Activated T-helper 2 cell treated with anti-CD3 and anti-CD28 coated beads, Interferon-gamma antibody, Interleukin-2, Interleukin-4, amounts not matched to agents 10 μg/mL and 5 μg/mL and 100 μg/mL, durations not matched to agents 14 hours and 24 hours and 36 hours (primary cell): Measurements from ENCODE around the gene CUEDC1. TPM values are rescaled to one million over a fixed set of nuclear protein-coding genes. Genes with fewer than 3 reads are reported as not detected.
A peak's percentile ranks its signal among the peaks of the same experiment; 100 is the strongest.
"Not testable (repeated sequence)": the region's sequence is repeated elsewhere in the genome, so short reads cannot be mapped to it uniquely, and the experiment has no call there.

Source experiments
- DNase-seq: peaks from one replicate; pipeline ENCODE4 v3.0.0; 2021; ENCODE audit warnings: low spot score
- H3K27ac Mint-ChIP-seq: one replicate; pipeline ENCODE4 v1.8.0; 2021; ENCODE audit warnings: mixed read lengths
- H3K27me3 Mint-ChIP-seq: one replicate; pipeline ENCODE4 v1.8.0; 2021; ENCODE audit warnings: low read depth, mixed read lengths
- H3K36me3 Mint-ChIP-seq: one replicate; pipeline ENCODE4 v1.8.0; 2021; ENCODE audit warnings: low read depth, mixed read lengths
- H3K4me1 Mint-ChIP-seq: one replicate; pipeline ENCODE4 v1.8.0; 2021; ENCODE audit warnings: low read depth, mixed read lengths
- H3K4me3 Mint-ChIP-seq: one replicate; pipeline ENCODE4 v1.8.0; 2021; ENCODE audit warnings: low read depth, mild to moderate bottlenecking, moderate library complexity, mixed read lengths
- H3K9me3 Mint-ChIP-seq: one replicate; pipeline ENCODE4 v1.8.0; 2021; ENCODE audit warnings: mixed read lengths
- intact Hi-C: fragments of 100-400 bp; cut with micrococcal nuclease; formaldehyde crosslinking; loops from one replicate; pipeline ENCODE4 v1.15.1; 2023
- total RNA-seq: library from RNA; stranded (reverse); gene quantifications from 2 replicates; pipeline ENCODE4 v1.2.3, GENCODE V29; 2022

CUEDC1 gene
- total RNA-seq, 1 donor from 2014 or later: 0.34 TPM

DNA sequence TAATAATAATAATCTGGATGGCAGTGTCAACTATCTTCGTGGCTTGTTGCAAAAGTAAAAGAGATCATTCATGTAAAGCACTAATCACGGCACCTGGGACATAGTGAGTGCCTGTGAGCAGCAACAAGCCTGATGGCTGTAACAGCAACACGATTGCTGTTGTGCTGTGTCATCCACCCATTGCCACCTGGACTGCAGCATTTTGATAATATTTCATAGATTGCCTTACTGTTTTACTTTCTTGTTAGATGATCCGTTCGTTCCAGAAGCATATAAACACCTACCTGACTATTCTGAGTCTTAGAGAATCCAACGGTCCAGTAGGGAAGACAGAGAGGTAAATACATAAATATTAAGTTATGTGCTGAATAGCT is 102.3 kb downstream of the CUEDC1 start:
- Mint-ChIP-seq H3K36me3 (peaks cover 19% of the 10 kb centered on the region), H3K4me1 (peaks cover 21% of the 10 kb centered on the region), H3K4me3 (no peak overlapping the region), H3K27ac (no peak overlapping the region), H3K9me3 (no peaks in the 10 kb centered on the region), H3K27me3 (peaks cover 2% of the 10 kb centered on the region)
- DNase-seq: no peak
- intact Hi-C loops: no loop called here

DNA sequence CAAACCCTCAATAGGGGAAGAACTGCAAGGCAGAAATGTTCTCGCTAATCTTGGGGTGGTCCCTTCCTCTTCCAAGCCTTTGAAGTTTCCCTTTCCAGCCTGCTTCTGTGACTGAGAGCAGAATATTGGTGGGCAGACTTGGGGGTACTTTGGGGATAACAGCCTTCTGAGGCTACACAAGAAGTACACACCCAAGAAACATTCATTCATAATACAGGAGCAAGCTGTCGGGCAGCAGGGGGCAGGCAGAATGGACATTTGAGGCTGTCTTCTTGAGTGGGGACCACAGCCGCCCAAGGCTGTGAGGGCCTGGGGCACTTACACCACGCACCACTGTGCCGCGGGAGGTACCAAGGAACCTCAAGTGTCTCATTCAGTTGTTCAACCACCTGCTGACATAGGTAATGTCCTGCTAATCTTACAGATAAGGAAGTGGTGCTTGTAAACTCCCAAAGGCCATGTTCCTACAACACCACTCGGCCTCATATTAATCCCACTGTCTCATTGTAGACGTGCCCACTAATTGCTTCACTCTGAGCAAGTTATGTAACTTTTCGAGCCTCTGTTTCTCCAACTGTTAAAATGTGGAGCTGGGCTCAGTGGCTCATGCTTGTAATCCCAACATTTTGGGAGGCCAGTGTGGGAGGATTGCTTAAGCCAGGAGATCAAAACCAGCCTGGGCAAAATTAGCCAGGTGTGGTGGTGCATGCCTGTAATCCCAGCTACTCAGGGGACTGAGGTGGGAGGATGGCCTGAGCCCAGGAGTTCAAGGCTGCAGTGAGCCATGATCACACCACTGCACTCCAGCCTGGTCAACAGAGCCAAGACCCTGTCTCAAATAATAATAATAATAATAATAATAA is 102.9 kb downstream of the CUEDC1 start:
- DNase-seq: no peak

GRCh38 chr17:57849874-57850754 is 105.1 kb downstream of the CUEDC1 start, which contains the start of gene MRPS23:
TSS of gene MRPS23 (minus strand) at chr17:57850044. CDS start at chr17:57850010, 34 bp downstream.
- Mint-ChIP-seq H3K27ac (peak within 1 kb of the TSS; percentile 91), H3K27me3 (no peaks in the 10 kb centered on the region), H3K4me3 (peak within 1 kb of the TSS; percentile 85), H3K9me3 (no peaks in the 10 kb centered on the region), H3K36me3 (peaks cover 29% of the 10 kb centered on the region), H3K4me1 (peaks cover 22% of the 10 kb centered on the region)
- intact Hi-C loops: loop anchor here (1.0 kb wide), 1 partner anchor 137 kb away; no protein-coding TSS in a partner anchor
- peak; percentile 96 for DNase-seq

More for the DNA sequence above, 102.9 kb downstream of the CUEDC1 start:
- no peak overlapping the region for H3K27ac Mint-ChIP-seq
- no peaks in the 10 kb centered on the region for H3K9me3 Mint-ChIP-seq
- peak overlapping the region; percentile 78 for H3K4me3 Mint-ChIP-seq
- intact Hi-C loops: no loop called here
- H3K4me1 Mint-ChIP-seq: peaks cover 21% of the 10 kb centered on the region
- H3K36me3 Mint-ChIP-seq: peaks cover 19% of the 10 kb centered on the region
- H3K27me3 Mint-ChIP-seq: peaks cover 2% of the 10 kb centered on the region

GRCh38 chr17:57849163-57849873 is 105.9 kb downstream of the CUEDC1 start:
- intact Hi-C loops: no loop called here
- H3K27me3 Mint-ChIP-seq: no peaks in the 10 kb centered on the region
- H3K36me3 Mint-ChIP-seq: peaks cover 31% of the 10 kb centered on the region
- DNase-seq: peak; percentile 13
- H3K27ac Mint-ChIP-seq: peak overlapping the region; percentile 91
- H3K4me3 Mint-ChIP-seq: peak overlapping the region; percentile 85
- peaks cover 22% of the 10 kb centered on the region for H3K4me1 Mint-ChIP-seq
- H3K9me3 Mint-ChIP-seq: no peaks in the 10 kb centered on the region

GRCh38 chr17:57846056-57846945 is 108.9 kb downstream of the CUEDC1 start:
- DNase-seq, H3K27ac Mint-ChIP-seq, intact Hi-C loops, H3K9me3 Mint-ChIP-seq, H3K27me3 Mint-ChIP-seq, H3K4me3 Mint-ChIP-seq: not testable (repeated sequence)
- Mint-ChIP-seq H3K36me3 (peaks cover 42% of the 10 kb centered on the region), H3K4me1 (peaks cover 16% of the 10 kb centered on the region)

DNA sequence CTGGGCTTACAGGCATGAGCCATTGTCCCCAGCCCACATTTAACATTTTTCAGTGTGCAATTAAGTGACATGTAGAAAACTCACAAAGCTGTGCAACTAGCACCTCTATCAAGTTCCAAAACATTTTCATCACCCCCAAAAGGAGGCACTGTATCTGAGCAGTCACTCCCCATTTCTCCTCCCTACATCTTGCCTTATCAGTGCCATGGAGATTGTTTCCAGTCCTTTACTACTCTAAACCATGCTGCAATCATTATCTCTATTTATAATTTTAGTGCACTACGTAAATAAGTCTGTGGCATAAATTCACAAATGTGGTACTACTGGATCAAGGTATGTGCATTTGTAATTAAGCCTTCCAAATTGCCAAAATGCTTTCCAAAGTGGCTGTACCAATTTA is 112.9 kb downstream of the CUEDC1 start:
- no peaks in the 10 kb centered on the region for H3K9me3 Mint-ChIP-seq
- no peak overlapping the region for H3K27ac Mint-ChIP-seq
- intact Hi-C loops: no loop called here
- H3K4me1 Mint-ChIP-seq: peaks cover 2% of the 10 kb centered on the region
- no peaks in the 10 kb centered on the region for H3K27me3 Mint-ChIP-seq
- H3K4me3 Mint-ChIP-seq: no peak overlapping the region
- H3K36me3 Mint-ChIP-seq: peaks cover 45% of the 10 kb centered on the region
- no peak for DNase-seq

DNA sequence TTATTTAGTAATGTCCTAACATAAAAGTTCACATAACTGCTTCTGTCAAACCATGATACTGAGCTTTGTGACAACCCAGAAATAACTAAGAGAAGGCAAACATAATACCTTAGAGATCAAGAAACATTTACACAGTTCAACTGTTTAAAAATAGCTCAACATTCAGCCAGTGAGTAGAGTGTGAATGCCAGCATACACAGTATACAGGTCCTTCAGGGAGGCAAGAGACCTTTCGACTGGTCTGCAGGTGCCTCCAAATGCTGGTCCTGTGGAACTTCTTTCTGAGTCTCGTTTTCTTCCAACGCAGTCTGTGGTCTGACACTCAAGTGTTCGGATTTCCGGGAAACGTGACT is 115.7 kb downstream of the CUEDC1 start:
- H3K27ac Mint-ChIP-seq: no peak overlapping the region
- peaks cover 3% of the 10 kb centered on the region for H3K4me1 Mint-ChIP-seq
- no peaks in the 10 kb centered on the region for H3K27me3 Mint-ChIP-seq
- no peaks in the 10 kb centered on the region for H3K9me3 Mint-ChIP-seq
- no peak overlapping the region for H3K4me3 Mint-ChIP-seq
- intact Hi-C loops: no loop called here
- no peak for DNase-seq
- peaks cover 37% of the 10 kb centered on the region for H3K36me3 Mint-ChIP-seq

- Mint-ChIP-seq H3K4me1 (peaks cover 8% of the 10 kb centered on the region), H3K36me3 (peaks cover 37% of the 10 kb centered on the region), H3K27ac (no peak overlapping the region), H3K27me3 (no peaks in the 10 kb centered on the region), H3K4me3 (no peak overlapping the region), H3K9me3 (no peaks in the 10 kb centered on the region)
- intact Hi-C loops: no loop called here
- no peak for DNase-seq
Measured at GRCh38 chr17:57838857-57839570, 116.2 kb downstream of the CUEDC1 start.

GRCh38 chr17:57838453-57838852 is 116.8 kb downstream of the CUEDC1 start:
- no peak for DNase-seq

DNA sequence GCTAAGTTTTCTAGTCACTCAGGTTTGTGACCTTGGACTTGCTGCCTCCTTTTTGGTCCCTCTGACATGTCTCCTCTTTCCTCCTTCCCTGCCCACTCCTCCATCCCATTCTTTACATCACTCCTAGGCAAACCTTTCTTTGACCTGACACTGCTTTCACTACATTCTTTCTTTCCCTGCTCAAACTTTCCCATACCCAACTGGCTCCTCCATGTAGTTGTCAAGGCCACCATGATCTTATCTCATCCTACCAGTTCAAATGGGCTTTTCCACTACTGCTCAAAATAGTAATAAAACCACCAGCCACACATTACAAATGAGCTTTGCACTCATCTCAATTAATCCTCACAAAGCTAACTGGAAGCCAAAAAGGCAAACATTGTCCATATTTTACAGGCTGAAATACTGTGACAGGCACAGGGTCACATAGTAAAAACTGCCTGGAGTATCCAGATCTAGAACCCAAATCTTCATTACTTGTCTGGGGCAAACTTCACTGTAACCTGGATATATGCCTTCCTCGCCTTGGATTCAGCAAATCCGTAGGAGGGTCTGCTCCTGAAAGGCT is 119.8 kb downstream of the CUEDC1 start:
- Mint-ChIP-seq H3K9me3 (no peaks in the 10 kb centered on the region), H3K27ac (no peak overlapping the region), H3K4me3 (no peak overlapping the region), H3K4me1 (peaks cover 9% of the 10 kb centered on the region), H3K27me3 (no peaks in the 10 kb centered on the region), H3K36me3 (peaks cover 20% of the 10 kb centered on the region)
- intact Hi-C loops: no loop called here
- no peak for DNase-seq

More at GRCh38 chr17:57838453-57838852, 116.8 kb downstream of the CUEDC1 start:
- H3K4me1 Mint-ChIP-seq: peaks cover 9% of the 10 kb centered on the region
- no peaks in the 10 kb centered on the region for H3K9me3 Mint-ChIP-seq
- H3K4me3 Mint-ChIP-seq: no peak overlapping the region
- intact Hi-C loops: no loop called here
- peaks cover 35% of the 10 kb centered on the region for H3K36me3 Mint-ChIP-seq
- H3K27ac Mint-ChIP-seq: no peak overlapping the region
- no peaks in the 10 kb centered on the region for H3K27me3 Mint-ChIP-seq

- no peak overlapping the region for H3K4me3 Mint-ChIP-seq
Measured at GRCh38 chr17:57834146-57834741, 121.0 kb downstream of the CUEDC1 start.

More at GRCh38 chr17:57834146-57834741, 121.0 kb downstream of the CUEDC1 start:
- peak overlapping the region; percentile 1 for H3K27ac Mint-ChIP-seq
- H3K9me3 Mint-ChIP-seq: no peaks in the 10 kb centered on the region
- H3K4me1 Mint-ChIP-seq: peaks cover 9% of the 10 kb centered on the region
- H3K36me3 Mint-ChIP-seq: peaks cover 16% of the 10 kb centered on the region
- intact Hi-C loops: no loop called here
- H3K27me3 Mint-ChIP-seq: no peaks in the 10 kb centered on the region
- no peak for DNase-seq
